ENCODE data around the gene MYO7A. TPM values are rescaled to one million over a fixed set of nuclear protein-coding genes. Genes with fewer than 3 reads are reported as not detected.
"Not testable (repeated sequence)": the region's sequence is repeated elsewhere in the genome, so short reads cannot be mapped to it uniquely, and the experiment has no call there.

Gene MYO7A
- total and polyA plus RNA-seq, 2 of the 8 experiments (the other 6 are each of a cell fraction or from before 2014, with no cell fraction given) = 1.5 to 1.9 TPM

GRCh38 chr11:77096591-77097019 lies 31.4 kb upstream of the MYO7A start (continued):
- no peak for TF ChIP-seq TAF1 (IDR thresholded peaks at IDR 0.05; ENCODE audit: low read depth, low read length)
- no peak for TF ChIP-seq TEAD4 (IDR thresholded peaks at IDR 0.05; ENCODE audit: low read depth, low read length)
- no peak for TF ChIP-seq MAX (IDR thresholded peaks at IDR 0.05)
- TF ChIP-seq SAP30 (IDR thresholded peaks at IDR 0.05; ENCODE audit: insufficient read depth, insufficient replicate concordance, low read length) = no peak

GRCh38 chr11:77097180-77097579 lies 30.9 kb upstream of the MYO7A start:
- H4K5ac ChIP-seq (ENCODE audit: insufficient read length, low read depth, low read length); H3K4me1 ChIP-seq (replicated peaks in 1 of 4; ENCODE audit: control insufficient read depth in 3 of 4, insufficient read depth in 4 of 4, low read length in 3 of 4); H3K36me3 ChIP-seq (ENCODE audit: control insufficient read depth in 2 of 4, insufficient read depth in 4 of 4, low read length in 3 of 4); H2BK12ac ChIP-seq (ENCODE audit: low read depth, low read length); H3K27me3 ChIP-seq (replicated peaks in 1 of 4; ENCODE audit: control insufficient read depth in 3 of 4, extremely low read depth in 1 of 4, insufficient read depth in 3 of 4, low read length in 3 of 4); H2BK5ac ChIP-seq (ENCODE audit: low read depth, low read length); H3K4me3 ChIP-seq (ENCODE audit: extremely low read depth in 1 of 4, insufficient read depth in 2 of 4, low read depth in 3 of 4, low read length in 4 of 4); DNase-seq (ENCODE audit: low read depth in 1 of 2, low spot score in 2 of 2); H3K4ac ChIP-seq (replicated peaks; ENCODE audit: insufficient read length, low read depth, low read length); H4K20me1 ChIP-seq (replicated peaks in 1 of 2; ENCODE audit: control insufficient read depth in 1 of 2, insufficient read depth in 2 of 2, low read length in 2 of 2); H3K9ac ChIP-seq (replicated peaks in 1 of 4; ENCODE audit: extremely low read depth in 1 of 4, low read depth in 3 of 4, low read length in 3 of 4); H4K91ac ChIP-seq (replicated peaks; ENCODE audit: insufficient read length, low read length); H3K79me1 ChIP-seq (ENCODE audit: low read depth, low read length); H3K18ac ChIP-seq (ENCODE audit: extremely low read depth, low read length); H3K79me2 ChIP-seq (ENCODE audit: control insufficient read depth in 1 of 2, insufficient read depth in 2 of 2, low read length in 2 of 2); H3K23ac ChIP-seq (ENCODE audit: insufficient read length); H2AFZ ChIP-seq (ENCODE audit: low read length); H3K27ac ChIP-seq (ENCODE audit: low read depth, low read length); FAIRE-seq; H3K56ac ChIP-seq (replicated peaks; ENCODE audit: insufficient read length, low read depth, low read length); H3K4me2 ChIP-seq (ENCODE audit: insufficient read depth in 1 of 2, low read depth in 2 of 2, low read length in 2 of 2); H4K8ac ChIP-seq (ENCODE audit: extremely low read depth, insufficient read depth, low read length); POLR2A ChIA-PET (ENCODE audit: partially characterized antibody); H3K9me3 ChIP-seq (ENCODE audit: insufficient read depth in 2 of 2, low read depth in 1 of 2, low read length in 1 of 2); H2AK5ac ChIP-seq (ENCODE audit: low read depth, low read length); H3K23me2 ChIP-seq (ENCODE audit: low read depth, low read length); H2BK20ac ChIP-seq (ENCODE audit: low read length); H2BK120ac ChIP-seq (replicated peaks; ENCODE audit: low read depth, low read length); H2BK15ac ChIP-seq (ENCODE audit: low read length); H3K14ac ChIP-seq (ENCODE audit: insufficient read length): not testable (repeated sequence)
- 95% methylated on average over 4 of the region's 4 CpGs; no CpG with 5 or more reads in 1 of the 2 experiments for WGBS, 2 experiments (ENCODE audit: extremely low coverage in 1 of 2, insufficient coverage in 1 of 2, insufficient read length in 1 of 2, insufficient replicate concordance in 2 of 2, low coverage in 1 of 2, low lambda C conversion rate in 2 of 2, missing lambda C conversion rate in 1 of 2)
- CTCF ChIA-PET (ENCODE audit: partially characterized antibody) = interaction anchor here (0.7 to 11.6 kb wide), 3 partner anchors 12 to 30 kb away, joined by 3 to 297 read pairs (median 95); partner anchors contain the start of genes CAPN5 and OMP
